IPS-18a (cell line): ENCODE measurements around the gene CFHR4.
"Not testable (repeated sequence)": the region's sequence is repeated elsewhere in the genome, so short reads cannot be mapped to it uniquely, and the experiment has no call there.

Experiments used
- H3K27ac ChIP-seq: one replicate; pipeline ENCODE4 v1.5.1; 2013; ENCODE audit warnings: low read length
- H3K27me3 ChIP-seq: one replicate; pipeline ENCODE4 v1.6.1; 2013; ENCODE audit warnings: mild to moderate bottlenecking, low read length; ENCODE audit not compliant: control insufficient read depth, insufficient read depth
- H3K36me3 ChIP-seq: one replicate; pipeline ENCODE4 v1.6.1; 2013; ENCODE audit warnings: low read depth, low read length; ENCODE audit not compliant: control insufficient read depth
- H3K4me1 ChIP-seq: one replicate; pipeline ENCODE4 v1.6.1; 2013; ENCODE audit warnings: low read depth, low read length; ENCODE audit not compliant: control insufficient read depth
- H3K4me3 ChIP-seq: one replicate; pipeline ENCODE4 v1.5.1; 2013; ENCODE audit warnings: low read length
- H3K9ac ChIP-seq: one replicate; pipeline ENCODE4 v1.6.1; 2013; ENCODE audit warnings: mild to moderate bottlenecking, low read length, moderate library complexity
- H3K9me3 ChIP-seq: one replicate; pipeline ENCODE4 v1.6.1; 2013; ENCODE audit warnings: low read depth, low read length; ENCODE audit not compliant: control insufficient read depth

The CFHR4 gene

GRCh38 chr1:196943568-196943967, 55.7 kb downstream of the CFHR4 start, which contains the start of gene CFHR2:
CFHR2 (plus strand) TSS chr1:196943738; CDS start chr1:196943881, 143 bp downstream.
- not testable (repeated sequence) for H3K27me3 ChIP-seq, H3K9me3 ChIP-seq, H3K27ac ChIP-seq, H3K4me1 ChIP-seq, H3K9ac ChIP-seq, H3K36me3 ChIP-seq, H3K4me3 ChIP-seq

- H3K9ac ChIP-seq, result no peak overlapping the region
- H3K4me1 ChIP-seq, result no peaks in the 10 kb centered on the region
- H3K27me3 ChIP-seq, result no peaks in the 10 kb centered on the region
- H3K27ac ChIP-seq, result no peak overlapping the region
- H3K36me3 ChIP-seq, result no peaks in the 10 kb centered on the region
- H3K9me3 ChIP-seq, result no peaks in the 10 kb centered on the region
- no peak overlapping the region for H3K4me3 ChIP-seq
These were observed 64.0 kb downstream of the CFHR4 start for GRCh38 chr1:196951711-196952394.

- Histone ChIP-seq H3K9ac (no peak overlapping the region), H3K27me3 (no peaks in the 10 kb centered on the region), H3K9me3 (no peaks in the 10 kb centered on the region), H3K4me1 (no peaks in the 10 kb centered on the region), H3K27ac (no peak overlapping the region), H3K36me3 (no peaks in the 10 kb centered on the region), H3K4me3 (no peak overlapping the region)
These were observed 66.9 kb downstream of the CFHR4 start for GRCh38 chr1:196954778-196955177.

GRCh38 chr1:196955926-196956325, 68.1 kb downstream of the CFHR4 start:
- no peaks in the 10 kb centered on the region for H3K36me3 ChIP-seq
- no peak overlapping the region for H3K9ac ChIP-seq
- H3K27me3 ChIP-seq, result no peaks in the 10 kb centered on the region
- H3K27ac ChIP-seq, result no peak overlapping the region
- H3K4me1 ChIP-seq, result no peaks in the 10 kb centered on the region
- no peak overlapping the region for H3K4me3 ChIP-seq
- no peaks in the 10 kb centered on the region for H3K9me3 ChIP-seq

GRCh38 chr1:196960854-196961253, 73.0 kb downstream of the CFHR4 start:
- Histone ChIP-seq H3K4me1 (no peaks in the 10 kb centered on the region), H3K4me3 (no peak overlapping the region), H3K9me3 (no peaks in the 10 kb centered on the region), H3K36me3 (no peaks in the 10 kb centered on the region), H3K27me3 (no peaks in the 10 kb centered on the region), H3K27ac (no peak overlapping the region), H3K9ac (no peak overlapping the region)
